Stimulated activated effector memory CD8-positive, alpha-beta T cell treated with anti-CD3 and anti-CD28 coated beads, Interleukin-12 subunit alpha, Interleukin-12 subunit beta, amount 100 ng/mL, for 72 hours (primary cell): ENCODE results near the gene SLC49A3.
"Not testable (repeated sequence)": the region's sequence is repeated elsewhere in the genome, so short reads cannot be mapped to it uniquely, and the experiment has no call there.

Experiments
- ATAC-seq: fragments of 150-1000 bp; cut with Tn5 transposase; 2 replicates; pipeline ENCODE4 v1.10.0; 2021
- DNase-seq, 2 donors: peaks; one replicate each; pipeline ENCODE4 v3.0.0; 2021 to 2022; ENCODE audit warnings: low spot score in 2 of 2
- H3K27ac Mint-ChIP-seq: one replicate; pipeline ENCODE4 v1.8.0; 2022; ENCODE audit warnings: mild to moderate bottlenecking, mixed read lengths
- H3K36me3 Mint-ChIP-seq: one replicate; pipeline ENCODE4 v1.8.0; 2022; ENCODE audit warnings: mild to moderate bottlenecking, mixed read lengths
- H3K4me1 Mint-ChIP-seq: one replicate; pipeline ENCODE4 v1.8.0; 2022; ENCODE audit warnings: mixed read lengths
- H3K4me3 Mint-ChIP-seq: one replicate; pipeline ENCODE4 v1.8.0; 2022; ENCODE audit warnings: mild to moderate bottlenecking, mixed read lengths
- H3K9me3 Mint-ChIP-seq: one replicate; pipeline ENCODE4 v1.8.0; 2022; ENCODE audit warnings: mixed read lengths

The SLC49A3 gene

GRCh38 chr4:688854-689681, at the start of gene SLC49A3:
TSS of gene SLC49A3 (minus strand) at chr4:689151. CDS start at chr4:689127, 24 bp downstream.
- DNase-seq (no peak), ATAC-seq (peak; percentile 20)
- H3K36me3 Mint-ChIP-seq, result no peaks in the 10 kb centered on the region
- no peak within 1 kb of the TSS for H3K4me3 Mint-ChIP-seq
- H3K27ac Mint-ChIP-seq, result no peak within 1 kb of the TSS
- H3K4me1 Mint-ChIP-seq, result peaks cover 6% of the 10 kb centered on the region
- no peaks in the 10 kb centered on the region for H3K9me3 Mint-ChIP-seq

- H3K36me3 Mint-ChIP-seq, result peaks cover 66% of the 10 kb centered on the region
- H3K4me1 Mint-ChIP-seq, ATAC-seq, H3K9me3 Mint-ChIP-seq, H3K27ac Mint-ChIP-seq, DNase-seq, H3K4me3 Mint-ChIP-seq: not testable (repeated sequence)
Observed at GRCh38 chr4:736561-736960, 47.6 kb upstream of the SLC49A3 start.

- Mint-ChIP-seq H3K36me3 (peaks cover 66% of the 10 kb centered on the region), H3K27ac (no peak overlapping the region), H3K4me3 (no peak overlapping the region), H3K4me1 (no peaks in the 10 kb centered on the region), H3K9me3 (no peaks in the 10 kb centered on the region)
- no peak for DNase-seq
- ATAC-seq, result no peak
Observed at GRCh38 chr4:735583-735982, 46.6 kb upstream of the SLC49A3 start.

GRCh38 chr4:734951-735350, 46.0 kb upstream of the SLC49A3 start:
- H3K27ac Mint-ChIP-seq, result no peak overlapping the region
- DNase-seq (no peak), ATAC-seq (no peak)
- H3K4me3 Mint-ChIP-seq, result no peak overlapping the region
- H3K9me3 Mint-ChIP-seq, result no peaks in the 10 kb centered on the region
- H3K36me3 Mint-ChIP-seq, result peaks cover 60% of the 10 kb centered on the region
- no peaks in the 10 kb centered on the region for H3K4me1 Mint-ChIP-seq

GRCh38 chr4:734075-734474, 45.1 kb upstream of the SLC49A3 start:
- no peak for ATAC-seq
- H3K9me3 Mint-ChIP-seq, result no peaks in the 10 kb centered on the region
- peaks cover 52% of the 10 kb centered on the region for H3K36me3 Mint-ChIP-seq
- DNase-seq, result no peak
- no peaks in the 10 kb centered on the region for H3K4me1 Mint-ChIP-seq
- no peak overlapping the region for H3K4me3 Mint-ChIP-seq
- H3K27ac Mint-ChIP-seq, result no peak overlapping the region

GRCh38 chr4:733631-733980, 44.7 kb upstream of the SLC49A3 start:
- DNase-seq, result no peak
- H3K36me3 Mint-ChIP-seq, result peaks cover 51% of the 10 kb centered on the region

GRCh38 chr4:732911-733630, 44.1 kb upstream of the SLC49A3 start:
- Mint-ChIP-seq H3K9me3 (no peaks in the 10 kb centered on the region), H3K36me3 (peaks cover 45% of the 10 kb centered on the region)
- no peak for ATAC-seq

More at GRCh38 chr4:733631-733980, 44.7 kb upstream of the SLC49A3 start:
- Mint-ChIP-seq H3K4me1 (no peaks in the 10 kb centered on the region), H3K27ac (peak overlapping the region; percentile 43), H3K4me3 (no peak overlapping the region), H3K9me3 (no peaks in the 10 kb centered on the region)
- ATAC-seq, result no peak

GRCh38 chr4:732486-732885, 43.5 kb upstream of the SLC49A3 start:
- Mint-ChIP-seq H3K9me3 (no peaks in the 10 kb centered on the region), H3K36me3 (peaks cover 39% of the 10 kb centered on the region), H3K27ac (no peak overlapping the region), H3K4me1 (peaks cover 7% of the 10 kb centered on the region), H3K4me3 (no peak overlapping the region)
- ATAC-seq, result no peak
- DNase-seq, result no peak

More at GRCh38 chr4:732911-733630, 44.1 kb upstream of the SLC49A3 start:
- Mint-ChIP-seq H3K4me3 (no peak overlapping the region), H3K27ac (peak overlapping the region; percentile 43), H3K4me1 (peaks cover 2% of the 10 kb centered on the region)
- DNase-seq, result no peak

- H3K4me3 Mint-ChIP-seq, H3K27ac Mint-ChIP-seq, ATAC-seq, DNase-seq, H3K9me3 Mint-ChIP-seq: not testable (repeated sequence)
- H3K36me3 Mint-ChIP-seq, result peaks cover 35% of the 10 kb centered on the region
- peaks cover 12% of the 10 kb centered on the region for H3K4me1 Mint-ChIP-seq
Observed at GRCh38 chr4:731954-732353, 43.0 kb upstream of the SLC49A3 start.

- Mint-ChIP-seq H3K4me1 (peaks cover 19% of the 10 kb centered on the region), H3K36me3 (peaks cover 34% of the 10 kb centered on the region)
- H3K9me3 Mint-ChIP-seq, H3K4me3 Mint-ChIP-seq, ATAC-seq, H3K27ac Mint-ChIP-seq, DNase-seq: not testable (repeated sequence)
Observed at GRCh38 chr4:730946-731904, 42.3 kb upstream of the SLC49A3 start.

- Mint-ChIP-seq H3K4me3 (no peak overlapping the region), H3K27ac (no peak overlapping the region), H3K4me1 (peaks cover 20% of the 10 kb centered on the region), H3K36me3 (peaks cover 27% of the 10 kb centered on the region), H3K9me3 (no peaks in the 10 kb centered on the region)
- ATAC-seq, result no peak
- no peak for DNase-seq
Observed at GRCh38 chr4:730511-730910, 41.6 kb upstream of the SLC49A3 start.

- no peak overlapping the region for H3K27ac Mint-ChIP-seq
- ATAC-seq (no peak), DNase-seq (no peak)
- H3K9me3 Mint-ChIP-seq, result no peaks in the 10 kb centered on the region
- H3K4me1 Mint-ChIP-seq, result peaks cover 27% of the 10 kb centered on the region
- H3K36me3 Mint-ChIP-seq, result peaks cover 18% of the 10 kb centered on the region
- no peak overlapping the region for H3K4me3 Mint-ChIP-seq
Observed at GRCh38 chr4:729336-730315, 40.7 kb upstream of the SLC49A3 start.

- peaks cover 11% of the 10 kb centered on the region for H3K36me3 Mint-ChIP-seq
- H3K4me1 Mint-ChIP-seq, result peaks cover 33% of the 10 kb centered on the region
- ATAC-seq (no peak), DNase-seq (no peak)
- H3K27ac Mint-ChIP-seq, result no peak overlapping the region
- no peak overlapping the region for H3K4me3 Mint-ChIP-seq
- no peaks in the 10 kb centered on the region for H3K9me3 Mint-ChIP-seq
Observed at GRCh38 chr4:727576-727975, 38.6 kb upstream of the SLC49A3 start.

- Mint-ChIP-seq H3K4me1 (peaks cover 33% of the 10 kb centered on the region), H3K9me3 (no peaks in the 10 kb centered on the region), H3K4me3 (no peak overlapping the region), H3K36me3 (peaks cover 11% of the 10 kb centered on the region), H3K27ac (no peak overlapping the region)
- DNase-seq, result no peak
- ATAC-seq, result no peak
Observed at GRCh38 chr4:726838-727237, 37.9 kb upstream of the SLC49A3 start.
